Duodenal mucosa (tissue), 2 donors: Measurements from ENCODE around the gene P2RX3.

Experiments used
- H3K27ac ChIP-seq: one replicate; pipeline ENCODE4 v1.7.0; 2013; ENCODE audit warnings: low read depth, low read length
- H3K27me3 ChIP-seq, 2 donors: one replicate each; pipeline ENCODE4 v1.7.0; 2013; ENCODE audit warnings: low read length in 2 of 2, control low read depth in 1 of 2; ENCODE audit not compliant: insufficient read depth in 2 of 2, control insufficient read depth in 1 of 2
- H3K36me3 ChIP-seq, 2 donors: one replicate each; pipeline ENCODE4 v1.7.0; 2013; ENCODE audit warnings: low read length in 2 of 2, control low read depth in 1 of 2; ENCODE audit not compliant: insufficient read depth in 2 of 2, control insufficient read depth in 1 of 2
- H3K4me1 ChIP-seq, 2 donors: one replicate each; pipeline ENCODE4 v1.7.0; 2013; ENCODE audit warnings: low read length in 2 of 2, control low read depth in 1 of 2; ENCODE audit not compliant: insufficient read depth in 2 of 2, control insufficient read depth in 1 of 2
- H3K4me3 ChIP-seq, 2 donors: one replicate each; pipeline ENCODE4 v1.7.0; 2013; ENCODE audit warnings: low read length in 2 of 2, low read depth in 1 of 2
- H3K9ac ChIP-seq, 2 donors: one replicate each; pipeline ENCODE4 v1.7.0; 2013; ENCODE audit warnings: low read length in 2 of 2, low read depth in 1 of 2
- H3K9me3 ChIP-seq, 2 donors: one replicate each; pipeline ENCODE4 v1.7.0; 2013; ENCODE audit warnings: low read length in 2 of 2, control low read depth in 1 of 2; ENCODE audit not compliant: control insufficient read depth in 1 of 2

P2RX3 gene

GRCh38 chr11:57316017-57316416, 22.1 kb upstream of the P2RX3 start:
- no peak overlapping the region for H3K4me3 ChIP-seq
- no peak overlapping the region for H3K27ac ChIP-seq
- H3K36me3 ChIP-seq = peaks cover 22 to 52% of the 10 kb centered on the region in 2 donors
- no peaks in the 10 kb centered on the region for H3K9me3 ChIP-seq
- H3K4me1 ChIP-seq = peaks cover 54 to 57% of the 10 kb centered on the region in 2 donors
- no peak overlapping the region for H3K9ac ChIP-seq
- H3K27me3 ChIP-seq = no peaks in the 10 kb centered on the region

GRCh38 chr11:57318178-57318577, 20.0 kb upstream of the P2RX3 start:
- no peak overlapping the region for H3K4me3 ChIP-seq
- no peaks in the 10 kb centered on the region for H3K9me3 ChIP-seq
- H3K9ac ChIP-seq = no peak overlapping the region
- H3K36me3 ChIP-seq = peaks cover 22 to 47% of the 10 kb centered on the region in 2 donors
- peaks cover 49 to 61% of the 10 kb centered on the region in 2 donors for H3K4me1 ChIP-seq
- H3K27ac ChIP-seq = no peak overlapping the region
- no peaks in the 10 kb centered on the region for H3K27me3 ChIP-seq

DNA sequence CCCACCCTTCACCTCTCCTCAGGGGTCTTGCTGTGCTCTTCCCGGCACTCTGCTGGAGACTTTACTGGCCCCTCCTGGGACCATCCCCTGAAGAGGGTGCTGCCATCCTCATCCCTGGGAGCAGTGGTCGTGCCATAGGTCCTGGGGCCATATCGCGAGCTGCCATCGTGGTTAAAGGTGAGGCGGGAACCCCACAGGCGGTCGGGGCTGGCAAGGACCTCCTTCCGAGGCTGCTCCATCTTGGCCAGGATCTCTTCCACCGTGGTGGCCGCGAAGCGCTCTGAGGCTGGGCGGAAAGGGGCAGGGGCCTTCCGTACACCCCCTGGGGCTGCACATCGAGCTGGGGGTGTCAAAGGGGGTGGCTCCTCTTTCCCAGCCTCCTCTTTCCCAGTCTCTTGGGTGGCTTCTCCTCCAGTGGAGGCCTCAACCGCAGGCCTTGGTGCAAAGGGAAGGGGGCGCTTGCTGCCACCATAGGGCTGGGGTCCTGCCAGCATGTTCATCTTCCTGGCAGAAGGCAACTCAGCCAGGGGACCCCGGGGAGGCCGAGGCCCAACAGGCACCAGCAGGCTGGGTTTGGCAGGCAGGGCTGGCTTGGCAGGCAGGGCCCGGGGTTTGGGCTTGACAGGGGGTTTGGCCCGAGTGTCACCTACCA, 18.0 kb upstream of the P2RX3 start:
- peaks cover 14 to 32% of the 10 kb centered on the region in 2 donors for H3K36me3 ChIP-seq
- no peak overlapping the region for H3K4me3 ChIP-seq
- no peak overlapping the region for H3K9ac ChIP-seq
- H3K27ac ChIP-seq = no peak overlapping the region
- no peaks in the 10 kb centered on the region for H3K27me3 ChIP-seq
- no peaks in the 10 kb centered on the region for H3K9me3 ChIP-seq
- peaks cover 43 to 62% of the 10 kb centered on the region in 2 donors for H3K4me1 ChIP-seq

- Histone ChIP-seq H3K4me3 (peak overlapping the region in 1 of 2 donors; percentile 55), H3K4me1 (peaks cover 44 to 64% of the 10 kb centered on the region in 2 donors), H3K36me3 (peaks cover 14 to 33% of the 10 kb centered on the region in 2 donors)
Observed at GRCh38 chr11:57320719-57321387, 17.3 kb upstream of the P2RX3 start.

DNA sequence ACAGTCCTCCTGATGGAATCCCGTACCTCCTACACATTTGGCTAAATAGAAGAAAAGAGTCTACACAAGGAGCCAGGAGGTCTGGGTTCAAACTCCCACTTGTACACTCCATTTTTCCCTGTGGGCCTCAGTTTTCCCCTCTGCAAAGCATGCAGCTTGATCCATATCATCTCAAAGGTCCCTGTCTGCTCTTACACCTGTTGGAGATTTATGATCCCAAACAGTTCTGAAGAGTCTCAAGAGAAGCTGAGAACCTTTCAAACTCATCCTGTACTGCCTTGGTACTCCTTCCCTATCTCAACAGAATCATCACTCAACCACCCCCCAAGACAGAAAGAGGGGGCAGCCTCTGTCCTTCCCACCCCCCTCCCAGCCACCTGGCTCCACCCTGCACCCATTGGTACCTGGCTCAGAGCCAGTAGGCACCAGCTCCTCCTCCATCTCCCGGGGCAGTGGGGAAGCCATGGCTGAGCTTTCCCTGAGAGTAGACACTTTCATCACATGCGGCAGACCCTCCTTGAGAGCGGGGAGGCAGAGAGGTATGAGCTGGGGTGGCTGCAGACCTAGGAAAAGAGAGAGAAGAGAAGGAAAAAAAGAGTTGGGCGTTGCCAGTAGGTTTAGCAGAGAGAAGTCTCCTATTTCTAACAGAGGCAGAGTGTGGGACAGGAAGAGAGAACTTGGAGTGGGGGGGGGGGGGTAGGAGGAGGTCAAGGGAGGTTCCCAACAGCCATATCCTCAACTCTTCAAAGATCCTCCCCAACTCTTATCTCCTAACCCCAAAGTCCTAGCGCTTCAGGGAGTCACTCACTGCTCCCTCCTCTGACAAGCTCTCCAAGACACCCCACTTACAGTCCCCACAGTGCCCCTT, 16.5 kb upstream of the P2RX3 start:
- peaks cover 48 to 68% of the 10 kb centered on the region in 2 donors for H3K4me1 ChIP-seq
- peak overlapping the region; percentile 68 for H3K27ac ChIP-seq
- H3K4me3 ChIP-seq = peak overlapping the region; percentile 55 to 81
- H3K9ac ChIP-seq = peak overlapping the region; percentile 18 to 46
- no peaks in the 10 kb centered on the region for H3K27me3 ChIP-seq
- no peaks in the 10 kb centered on the region for H3K9me3 ChIP-seq
- H3K36me3 ChIP-seq = peaks cover 12 to 33% of the 10 kb centered on the region in 2 donors

More at GRCh38 chr11:57320719-57321387, 17.3 kb upstream of the P2RX3 start:
- Histone ChIP-seq H3K27me3 (no peaks in the 10 kb centered on the region), H3K9me3 (no peaks in the 10 kb centered on the region), H3K9ac (no peak overlapping the region), H3K27ac (no peak overlapping the region)

- Histone ChIP-seq H3K36me3 (peaks cover 12 to 33% of the 10 kb centered on the region in 2 donors), H3K27me3 (no peaks in the 10 kb centered on the region), H3K4me3 (peak overlapping the region; percentile 72 to 81), H3K9me3 (no peaks in the 10 kb centered on the region), H3K9ac (peak overlapping the region; percentile 46 to 70), H3K4me1 (peaks cover 44 to 61% of the 10 kb centered on the region in 2 donors), H3K27ac (peak overlapping the region; percentile 70)
Observed at GRCh38 chr11:57322256-57323166, 15.6 kb upstream of the P2RX3 start.

DNA sequence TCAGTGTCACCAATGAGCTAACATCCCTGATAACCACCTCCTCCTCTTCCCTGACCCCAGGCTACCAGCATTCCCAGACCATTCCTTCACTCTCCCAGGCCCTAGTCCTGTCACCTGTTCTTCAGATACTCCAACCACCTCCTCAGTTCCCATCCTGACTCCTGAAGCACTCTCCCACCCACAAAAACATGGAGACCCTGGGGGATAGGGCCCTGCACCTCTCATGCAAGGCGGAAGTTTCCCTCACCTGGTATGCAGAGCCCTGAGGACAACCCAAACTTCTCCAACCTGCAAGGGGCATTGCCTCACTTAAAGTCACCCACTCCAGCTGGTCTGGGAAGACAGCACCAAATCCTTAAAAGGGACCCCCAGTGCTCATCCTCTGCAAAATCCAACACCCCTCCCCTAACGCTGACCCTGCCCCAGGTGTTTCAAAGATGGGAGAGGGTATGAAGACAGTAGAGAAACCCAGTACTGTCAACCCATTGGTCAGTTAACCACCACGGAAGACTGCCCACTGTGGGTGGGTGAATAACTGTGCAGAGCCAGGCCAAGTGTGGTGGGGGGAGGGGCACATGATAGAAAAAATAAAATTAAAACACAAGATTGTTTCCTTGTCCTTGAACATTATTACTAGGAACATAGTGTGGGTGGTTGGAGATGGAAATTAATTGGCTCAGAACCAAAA, 14.8 kb upstream of the P2RX3 start:
- Histone ChIP-seq H3K4me1 (peaks cover 36 to 53% of the 10 kb centered on the region in 2 donors), H3K27me3 (no peaks in the 10 kb centered on the region), H3K9ac (peak overlapping the region; percentile 70 to 82), H3K36me3 (peaks cover 16 to 37% of the 10 kb centered on the region in 2 donors), H3K27ac (peak overlapping the region; percentile 73), H3K9me3 (no peaks in the 10 kb centered on the region), H3K4me3 (peak overlapping the region; percentile 72 to 81)

DNA sequence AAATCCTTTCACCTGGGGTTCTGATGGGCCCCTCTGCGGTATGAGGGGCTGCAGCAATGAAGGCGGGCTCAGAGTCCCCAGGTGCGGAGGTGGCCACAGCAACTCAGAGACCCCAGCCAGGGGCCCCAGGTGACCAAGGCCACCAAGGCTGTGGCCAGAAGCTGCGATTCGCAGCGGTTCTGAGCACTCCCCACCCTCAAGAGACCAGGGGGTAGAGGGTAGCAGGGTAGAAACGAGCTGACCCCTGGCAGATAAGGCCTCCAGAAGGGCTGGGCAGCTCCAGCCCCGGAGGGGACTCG, 14.3 kb upstream of the P2RX3 start:
- Histone ChIP-seq H3K9me3 (no peaks in the 10 kb centered on the region), H3K36me3 (peaks cover 21 to 37% of the 10 kb centered on the region in 2 donors), H3K27me3 (no peaks in the 10 kb centered on the region), H3K4me1 (peaks cover 33 to 48% of the 10 kb centered on the region in 2 donors), H3K27ac (peak overlapping the region; percentile 73), H3K9ac (peak overlapping the region; percentile 70 to 82), H3K4me3 (peak overlapping the region; percentile 72 to 81)
